ENCODE results near the gene ARNT2.

ARNT2 gene

GRCh38 chr15:80476036-80476435 lies 71.9 kb downstream of the ARNT2 start:
- Histone ChIP-seq H3K27ac (ENCODE audit: low read depth, low read length) (no peak overlapping the region), H3K4me1 (ENCODE audit: control insufficient read depth, low read depth, low read length) (peaks cover 9% of the 10 kb centered on the region), H3K18ac (ENCODE audit: low read length) (no peak overlapping the region), H3K4me3 (ENCODE audit: low read length) (no peak overlapping the region), H2AK5ac (ENCODE audit: low read length) (no peak overlapping the region), H3K27me3 (ENCODE audit: insufficient read depth, low read length, poor library complexity) (no peaks in the 10 kb centered on the region), H3K4ac (ENCODE audit: low read depth, low read length) (no peak overlapping the region), H2BK15ac (replicated peaks; ENCODE audit: low read depth) (no peak overlapping the region), H3K79me1 (ENCODE audit: low read length) (no peaks in the 10 kb centered on the region), H3K4me2 (ENCODE audit: low read length) (no peak overlapping the region), H2BK120ac (ENCODE audit: low read depth, low read length) (no peak overlapping the region), H3K23ac (ENCODE audit: low read length) (no peak overlapping the region), H3K56ac (ENCODE audit: low read length) (no peak overlapping the region), H2BK5ac (ENCODE audit: low read length) (no peak overlapping the region), H3K36me3 (ENCODE audit: control insufficient read depth, insufficient read depth, low read length) (no peaks in the 10 kb centered on the region), H4K8ac (ENCODE audit: low read depth, low read length) (no peak overlapping the region), H4K5ac (ENCODE audit: low read length) (no peak overlapping the region), H3K9ac (ENCODE audit: low read length) (no peak overlapping the region), H3K79me2 (ENCODE audit: control insufficient read depth, insufficient read depth, low read length) (no peaks in the 10 kb centered on the region)
- no CpG with 5 or more reads among the region's 6 CpGs for WGBS (ENCODE audit: extremely low coverage, insufficient coverage, low lambda C conversion rate)
- no peak for DNase-seq

DNA sequence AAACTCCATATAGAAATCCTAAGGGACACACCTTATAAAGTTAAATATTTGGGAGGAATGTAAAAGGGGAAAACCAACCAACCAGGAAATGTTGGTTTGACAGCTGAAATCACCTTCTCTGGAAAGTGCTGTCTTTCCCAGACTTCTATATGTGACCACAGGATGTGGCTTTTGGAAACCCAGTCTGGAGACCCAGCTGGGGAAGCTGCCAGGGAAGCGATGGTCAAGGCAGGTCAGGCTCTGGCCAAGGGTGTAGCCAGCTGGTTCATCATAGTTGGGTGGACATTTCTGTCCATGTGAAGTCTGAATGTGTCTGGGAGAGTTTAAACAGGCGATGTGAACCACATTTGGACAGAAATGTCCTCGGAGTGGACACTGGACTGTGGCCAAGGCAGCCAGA lies 73.9 kb downstream of the ARNT2 start:
- H2BK15ac ChIP-seq (replicated peaks; ENCODE audit: low read depth), result no peak overlapping the region
- H3K79me2 ChIP-seq (ENCODE audit: control insufficient read depth, insufficient read depth, low read length), result no peaks in the 10 kb centered on the region
- H3K27ac ChIP-seq (ENCODE audit: low read depth, low read length), result no peak overlapping the region
- no peak overlapping the region for H3K4ac ChIP-seq (ENCODE audit: low read depth, low read length)
- no peak overlapping the region for H3K56ac ChIP-seq (ENCODE audit: low read length)
- no peak for DNase-seq
- no peak overlapping the region for H3K23ac ChIP-seq (ENCODE audit: low read length)
- H3K4me2 ChIP-seq (ENCODE audit: low read length), result no peak overlapping the region
- H3K9ac ChIP-seq (ENCODE audit: low read length), result no peak overlapping the region
- no peak overlapping the region for H3K18ac ChIP-seq (ENCODE audit: low read length)
- WGBS (ENCODE audit: extremely low coverage, insufficient coverage, low lambda C conversion rate), result no CpG with 5 or more reads among the region's 3 CpGs
- H3K4me1 ChIP-seq (ENCODE audit: control insufficient read depth, low read depth, low read length), result peaks cover 6% of the 10 kb centered on the region
- H3K4me3 ChIP-seq (ENCODE audit: low read length), result no peak overlapping the region
- H2BK5ac ChIP-seq (ENCODE audit: low read length), result no peak overlapping the region
- H3K36me3 ChIP-seq (ENCODE audit: control insufficient read depth, insufficient read depth, low read length), result no peaks in the 10 kb centered on the region
- no peaks in the 10 kb centered on the region for H3K79me1 ChIP-seq (ENCODE audit: low read length)
- H4K8ac ChIP-seq (ENCODE audit: low read depth, low read length), result no peak overlapping the region
- H4K5ac ChIP-seq (ENCODE audit: low read length), result no peak overlapping the region
- H2AK5ac ChIP-seq (ENCODE audit: low read length), result no peak overlapping the region
- no peaks in the 10 kb centered on the region for H3K27me3 ChIP-seq (ENCODE audit: insufficient read depth, low read length, poor library complexity)
- no peak overlapping the region for H2BK120ac ChIP-seq (ENCODE audit: low read depth, low read length)

- no peak overlapping the region for H3K4me2 ChIP-seq (ENCODE audit: low read length)
- no peak overlapping the region for H2BK15ac ChIP-seq (replicated peaks; ENCODE audit: low read depth)
- no peak overlapping the region for H3K18ac ChIP-seq (ENCODE audit: low read length)
- no peak overlapping the region for H2AK5ac ChIP-seq (ENCODE audit: low read length)
- H2BK120ac ChIP-seq (ENCODE audit: low read depth, low read length), result no peak overlapping the region
- H3K9ac ChIP-seq (ENCODE audit: low read length), result no peak overlapping the region
- no peak overlapping the region for H3K56ac ChIP-seq (ENCODE audit: low read length)
- H3K4me1 ChIP-seq (ENCODE audit: control insufficient read depth, low read depth, low read length), result peaks cover 2% of the 10 kb centered on the region
- H3K4ac ChIP-seq (ENCODE audit: low read depth, low read length), result no peak overlapping the region
- H3K23ac ChIP-seq (ENCODE audit: low read length), result no peak overlapping the region
- no peak overlapping the region for H4K5ac ChIP-seq (ENCODE audit: low read length)
- no peaks in the 10 kb centered on the region for H3K79me2 ChIP-seq (ENCODE audit: control insufficient read depth, insufficient read depth, low read length)
- WGBS (ENCODE audit: extremely low coverage, insufficient coverage, low lambda C conversion rate), result no CpG with 5 or more reads among the region's 1 CpG
- H3K4me3 ChIP-seq (ENCODE audit: low read length), result no peak overlapping the region
- H3K79me1 ChIP-seq (ENCODE audit: low read length), result no peaks in the 10 kb centered on the region
- no peak for DNase-seq
- no peak overlapping the region for H4K8ac ChIP-seq (ENCODE audit: low read depth, low read length)
- no peaks in the 10 kb centered on the region for H3K36me3 ChIP-seq (ENCODE audit: control insufficient read depth, insufficient read depth, low read length)
- no peaks in the 10 kb centered on the region for H3K27me3 ChIP-seq (ENCODE audit: insufficient read depth, low read length, poor library complexity)
- H3K27ac ChIP-seq (ENCODE audit: low read depth, low read length), result no peak overlapping the region
- H2BK5ac ChIP-seq (ENCODE audit: low read length), result no peak overlapping the region
Measured at GRCh38 chr15:80479191-80479590, 75.0 kb downstream of the ARNT2 start.

- no peak overlapping the region for H2BK120ac ChIP-seq (ENCODE audit: low read depth, low read length)
- H2BK5ac ChIP-seq (ENCODE audit: low read length), result no peak overlapping the region
- no peak overlapping the region for H4K8ac ChIP-seq (ENCODE audit: low read depth, low read length)
- no peak overlapping the region for H3K27ac ChIP-seq (ENCODE audit: low read depth, low read length)
- H3K4me1 ChIP-seq (ENCODE audit: control insufficient read depth, low read depth, low read length), result peaks cover 2% of the 10 kb centered on the region
- WGBS (ENCODE audit: extremely low coverage, insufficient coverage, low lambda C conversion rate), result no CpG with 5 or more reads among the region's 6 CpGs
- no peaks in the 10 kb centered on the region for H3K79me1 ChIP-seq (ENCODE audit: low read length)
- H3K56ac ChIP-seq (ENCODE audit: low read length), result no peak overlapping the region
- H3K4me2 ChIP-seq (ENCODE audit: low read length), result no peak overlapping the region
- H2AK5ac ChIP-seq (ENCODE audit: low read length), result no peak overlapping the region
- H2BK15ac ChIP-seq (replicated peaks; ENCODE audit: low read depth), result no peak overlapping the region
- H3K36me3 ChIP-seq (ENCODE audit: control insufficient read depth, insufficient read depth, low read length), result no peaks in the 10 kb centered on the region
- no peak overlapping the region for H3K4ac ChIP-seq (ENCODE audit: low read depth, low read length)
- H3K27me3 ChIP-seq (ENCODE audit: insufficient read depth, low read length, poor library complexity), result no peaks in the 10 kb centered on the region
- no peaks in the 10 kb centered on the region for H3K79me2 ChIP-seq (ENCODE audit: control insufficient read depth, insufficient read depth, low read length)
- no peak overlapping the region for H3K18ac ChIP-seq (ENCODE audit: low read length)
- no peak overlapping the region for H4K5ac ChIP-seq (ENCODE audit: low read length)
- H3K23ac ChIP-seq (ENCODE audit: low read length), result no peak overlapping the region
- H3K4me3 ChIP-seq (ENCODE audit: low read length), result no peak overlapping the region
- peak; percentile 50 for DNase-seq
- no peak overlapping the region for H3K9ac ChIP-seq (ENCODE audit: low read length)
Measured at GRCh38 chr15:80480171-80480811, 76.1 kb downstream of the ARNT2 start.

DNA sequence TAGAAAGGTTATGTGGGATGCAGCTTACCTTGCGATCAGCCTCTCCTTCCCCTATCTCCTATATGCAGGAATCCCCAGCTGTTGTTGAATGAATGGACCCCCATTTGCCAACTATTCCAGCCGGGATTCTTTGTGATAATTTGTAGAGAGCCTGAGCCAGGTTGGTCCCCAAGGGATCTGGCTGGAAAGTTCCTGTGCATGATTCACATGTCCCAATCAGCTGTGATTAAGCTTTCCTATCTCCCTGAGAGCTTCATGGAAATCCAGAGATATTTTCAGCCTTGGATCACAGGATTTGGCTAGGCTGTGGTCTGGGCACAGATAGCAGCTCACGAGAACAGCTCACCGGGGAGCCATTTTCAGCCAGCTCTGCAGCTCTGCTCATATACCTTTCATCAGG lies 76.7 kb downstream of the ARNT2 start:
- Histone ChIP-seq H3K4me2 (ENCODE audit: low read length) (no peak overlapping the region), H3K23ac (ENCODE audit: low read length) (no peak overlapping the region), H3K4ac (ENCODE audit: low read depth, low read length) (no peak overlapping the region), H3K36me3 (ENCODE audit: control insufficient read depth, insufficient read depth, low read length) (no peaks in the 10 kb centered on the region), H3K56ac (ENCODE audit: low read length) (no peak overlapping the region), H3K9ac (ENCODE audit: low read length) (no peak overlapping the region), H3K27ac (ENCODE audit: low read depth, low read length) (no peak overlapping the region), H2BK15ac (replicated peaks; ENCODE audit: low read depth) (no peak overlapping the region), H3K27me3 (ENCODE audit: insufficient read depth, low read length, poor library complexity) (no peaks in the 10 kb centered on the region), H3K79me2 (ENCODE audit: control insufficient read depth, insufficient read depth, low read length) (no peaks in the 10 kb centered on the region), H3K79me1 (ENCODE audit: low read length) (no peaks in the 10 kb centered on the region), H2AK5ac (ENCODE audit: low read length) (no peak overlapping the region), H4K8ac (ENCODE audit: low read depth, low read length) (no peak overlapping the region), H3K18ac (ENCODE audit: low read length) (no peak overlapping the region), H3K4me3 (ENCODE audit: low read length) (no peak overlapping the region), H3K4me1 (ENCODE audit: control insufficient read depth, low read depth, low read length) (peaks cover 2% of the 10 kb centered on the region), H2BK120ac (ENCODE audit: low read depth, low read length) (no peak overlapping the region), H4K5ac (ENCODE audit: low read length) (no peak overlapping the region), H2BK5ac (ENCODE audit: low read length) (no peak overlapping the region)
- WGBS (ENCODE audit: extremely low coverage, insufficient coverage, low lambda C conversion rate), result no CpG with 5 or more reads among the region's 4 CpGs
- peak; percentile 91 for DNase-seq

- WGBS (ENCODE audit: extremely low coverage, insufficient coverage, low lambda C conversion rate), result no CpG with 5 or more reads among the region's 1 CpG
- no peak overlapping the region for H2AK5ac ChIP-seq (ENCODE audit: low read length)
- H3K4ac ChIP-seq (ENCODE audit: low read depth, low read length), result no peak overlapping the region
- H4K8ac ChIP-seq (ENCODE audit: low read depth, low read length), result no peak overlapping the region
- no peak overlapping the region for H3K18ac ChIP-seq (ENCODE audit: low read length)
- no peaks in the 10 kb centered on the region for H3K36me3 ChIP-seq (ENCODE audit: control insufficient read depth, insufficient read depth, low read length)
- no peak overlapping the region for H2BK5ac ChIP-seq (ENCODE audit: low read length)
- no peak overlapping the region for H3K4me3 ChIP-seq (ENCODE audit: low read length)
- H4K5ac ChIP-seq (ENCODE audit: low read length), result no peak overlapping the region
- H3K4me1 ChIP-seq (ENCODE audit: control insufficient read depth, low read depth, low read length), result peaks cover 2% of the 10 kb centered on the region
- no peak overlapping the region for H2BK120ac ChIP-seq (ENCODE audit: low read depth, low read length)
- no peak overlapping the region for H3K23ac ChIP-seq (ENCODE audit: low read length)
- DNase-seq, result no peak
- no peak overlapping the region for H3K56ac ChIP-seq (ENCODE audit: low read length)
- H2BK15ac ChIP-seq (replicated peaks; ENCODE audit: low read depth), result no peak overlapping the region
- no peak overlapping the region for H3K4me2 ChIP-seq (ENCODE audit: low read length)
- H3K79me2 ChIP-seq (ENCODE audit: control insufficient read depth, insufficient read depth, low read length), result no peaks in the 10 kb centered on the region
- no peaks in the 10 kb centered on the region for H3K79me1 ChIP-seq (ENCODE audit: low read length)
- H3K27ac ChIP-seq (ENCODE audit: low read depth, low read length), result no peak overlapping the region
- H3K27me3 ChIP-seq (ENCODE audit: insufficient read depth, low read length, poor library complexity), result no peaks in the 10 kb centered on the region
- H3K9ac ChIP-seq (ENCODE audit: low read length), result no peak overlapping the region
Measured at GRCh38 chr15:80482696-80483095, 78.5 kb downstream of the ARNT2 start.
